ENCODE data around the gene ZNF667. TPM values are rescaled to one million over a fixed set of nuclear protein-coding genes. Genes with fewer than 3 reads are reported as not detected.

ZNF667 gene
- polyA plus RNA-seq, 12 donors, result 8.0 to 19.5 (median 11.5) TPM; not detected in 1

- DNase-seq, result no peak
These were observed 78.3 kb downstream of the ZNF667 start for GRCh38 chr19:56398809-56399208.

GRCh38 chr19:56393119-56394012 is 83.8 kb downstream of the ZNF667 start, which contains the start of gene ZNF582:
ZNF582 (minus strand) TSS chr19:56393534; CDS start chr19:56391752, 1,782 bp downstream.
- peak; percentile 97 for DNase-seq

Other genes with a start within 250 kb of the ZNF667 start
- gene EDDM13, start 204.6 kb downstream of the ZNF667 start, polyA plus RNA-seq (ENCODE audit: insufficient read length in 12 of 12), result 1 to 10 TPM in 9 of 12 donors, under 1 TPM in 1, not detected in 2; 0.88 to 7.0 (median 1.5) TPM
- 10 to 100 TPM in 1 of 12 donors, 1 to 10 TPM in 9, not detected in 2; 5.0 to 12.4 (median 7.3) TPM for gene ZSCAN5A, start 162.5 kb downstream of the ZNF667 start, polyA plus RNA-seq (ENCODE audit: insufficient read length in 12 of 12)
- 1 to 10 TPM in 11 of 12 donors, not detected in 1; 4.9 to 9.4 (median 7.1) TPM for gene ZNF582, start 83.8 kb downstream of the ZNF667 start, polyA plus RNA-seq (ENCODE audit: insufficient read length in 12 of 12)
- 10 to 100 TPM in 1 of 12 donors, 1 to 10 TPM in 10, not detected in 1; 6.1 to 11.2 (median 7.6) TPM for gene ZNF583, start 73.0 kb downstream of the ZNF667 start, polyA plus RNA-seq (ENCODE audit: insufficient read length in 12 of 12)
- 10 to 100 TPM in 10 of 12 donors, 1 to 10 TPM in 1, not detected in 1; 9.1 to 27.0 (median 18.6) TPM for gene ZNF471, start 30.5 kb upstream of the ZNF667 start, polyA plus RNA-seq (ENCODE audit: insufficient read length in 12 of 12)
- gene ZFP28, start 61.6 kb upstream of the ZNF667 start, polyA plus RNA-seq (ENCODE audit: insufficient read length in 12 of 12), result 10 to 100 TPM in 7 of 12 donors, 1 to 10 TPM in 4, not detected in 1; 9.3 to 16.4 (median 11.1) TPM
- 1 to 10 TPM in 11 of 12 donors, not detected in 1; 1.5 to 7.1 (median 5.0) TPM for gene ZNF470, start 90.1 kb upstream of the ZNF667 start, polyA plus RNA-seq (ENCODE audit: insufficient read length in 12 of 12)
- gene ZNF71, start 118.0 kb upstream of the ZNF667 start, polyA plus RNA-seq (ENCODE audit: insufficient read length in 12 of 12), result 1 to 10 TPM in 11 of 12 donors, not detected in 1; 5.8 to 8.8 (median 7.1) TPM
- 1 to 10 TPM in 10 of 12 donors, not detected in 2; 1.2 to 2.6 (median 1.7) TPM for gene SMIM17, start 165.8 kb upstream of the ZNF667 start, polyA plus RNA-seq (ENCODE audit: insufficient read length in 12 of 12)
- 1 to 10 TPM in 10 of 12 donors, not detected in 2; 1.7 to 5.7 (median 2.4) TPM for gene ZNF835, start 194.4 kb upstream of the ZNF667 start, polyA plus RNA-seq (ENCODE audit: insufficient read length in 12 of 12)

Data from muscle of arm (tissue), 12 donors.